ENCODE results near the gene GIPR. TPM values are rescaled to one million over a fixed set of nuclear protein-coding genes. Genes with fewer than 3 reads are reported as not detected.
A peak's percentile ranks its signal among the peaks of the same experiment; 100 is the strongest.

The GIPR gene
- total and polyA plus RNA-seq, 2 of the 13 experiments (the other 11 are each of a cell fraction or from before 2014, with no cell fraction given) = 0.15 to 1.2 TPM

GRCh38 chr19:45716359-45717130 lies 48.5 kb downstream of the GIPR start (continued):
- TF ChIP-seq ZZZ3 (CRISPR knock-in tag; IDR thresholded peaks at IDR 0.05; ENCODE audit: borderline replicate concordance) = no peak
- TF ChIP-seq MBNL3 (CRISPR knock-in tag; conservative IDR thresholded peaks at IDR 0.05) = no peak
- TF ChIP-seq ZXDC (CRISPR knock-in tag; IDR thresholded peaks at IDR 0.05) = no peak
- no peak for TF ChIP-seq ZBTB7B (CRISPR knock-in tag; IDR thresholded peaks at IDR 0.05)
- TF ChIP-seq HMGA1 (CRISPR knock-in tag; conservative IDR thresholded peaks at IDR 0.05) = no peak
- TF ChIP-seq, protein P1, sequence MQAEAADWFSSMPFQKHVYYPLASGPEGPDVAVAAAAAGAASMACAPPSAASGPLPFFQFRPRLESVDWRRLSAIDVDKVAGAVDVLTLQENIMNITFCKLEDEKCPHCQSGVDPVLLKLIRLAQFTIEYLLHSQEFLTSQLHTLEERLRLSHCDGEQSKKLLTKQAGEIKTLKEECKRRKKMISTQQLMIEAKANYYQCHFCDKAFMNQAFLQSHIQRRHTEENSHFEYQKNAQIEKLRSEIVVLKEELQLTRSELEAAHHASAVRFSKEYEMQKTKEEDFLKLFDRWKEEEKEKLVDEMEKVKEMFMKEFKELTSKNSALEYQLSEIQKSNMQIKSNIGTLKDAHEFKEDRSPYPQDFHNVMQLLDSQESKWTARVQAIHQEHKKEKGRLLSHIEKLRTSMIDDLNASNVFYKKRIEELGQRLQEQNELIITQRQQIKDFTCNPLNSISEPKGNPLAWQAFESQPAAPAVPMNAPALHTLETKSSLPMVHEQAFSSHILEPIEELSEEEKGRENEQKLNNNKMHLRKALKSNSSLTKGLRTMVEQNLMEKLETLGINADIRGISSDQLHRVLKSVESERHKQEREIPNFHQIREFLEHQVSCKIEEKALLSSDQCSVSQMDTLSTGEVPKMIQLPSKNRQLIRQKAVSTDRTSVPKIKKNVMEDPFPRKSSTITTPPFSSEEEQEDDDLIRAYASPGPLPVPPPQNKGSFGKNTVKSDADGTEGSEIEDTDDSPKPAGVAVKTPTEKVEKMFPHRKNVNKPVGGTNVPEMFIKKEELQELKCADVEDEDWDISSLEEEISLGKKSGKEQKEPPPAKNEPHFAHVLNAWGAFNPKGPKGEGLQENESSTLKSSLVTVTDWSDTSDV (CRISPR knock-in tag; IDR thresholded peaks at IDR 0.05) = no peak
- TF ChIP-seq PHF20 (CRISPR knock-in tag; IDR thresholded peaks at IDR 0.05) = no peak
- no peak for TF ChIP-seq MAFG (CRISPR knock-in tag; IDR thresholded peaks at IDR 0.05)
- peak; percentile 73; the same call in 1 of the 2 replicates for TF ChIP-seq ZNF709 (CRISPR knock-in tag; IDR thresholded peaks at IDR 0.05)
- TF ChIP-seq ARNT2 (CRISPR knock-in tag; IDR thresholded peaks at IDR 0.05; ENCODE audit: low read depth) = no peak
- no peak for TF ChIP-seq RFX5 (IDR thresholded peaks at IDR 0.05; ENCODE audit: low read depth, low read length)
